Vagina (tissue), 2 donors: Measurements from ENCODE around the gene CMPK2.

ENCODE experiments used
- CTCF ChIP-seq, 3 experiments: fragments of 450-650 bp in 2 of 3; fragments of 200-600 bp in 1 of 3; sonication (generic) in 1 of 3; IDR thresholded peaks; one replicate each; pipeline ENCODE4 v1.5.1; 2017 to 2019; ENCODE audit warnings: antibody characterized with exemption in 3 of 3, mild to moderate bottlenecking in 2 of 3, moderate library complexity in 2 of 3
- POLR2A ChIP-seq, 2 donors: fragments of 450-650 bp; IDR thresholded peaks; one replicate each; pipeline ENCODE4 v1.6.1; 2017; ENCODE audit warnings: antibody characterized with exemption in 2 of 2, mild to moderate bottlenecking in 2 of 2, moderate library complexity in 2 of 2
- POLR2AphosphoS5 ChIP-seq, 2 donors: sonication (generic); formaldehyde crosslinking; IDR thresholded peaks; one replicate each; pipeline ENCODE4 v1.9.0; 2017; ENCODE audit warnings: antibody characterized with exemption in 2 of 2, mild to moderate bottlenecking in 2 of 2, low read depth in 1 of 2; ENCODE audit not compliant: insufficient read depth in 1 of 2

DNA sequence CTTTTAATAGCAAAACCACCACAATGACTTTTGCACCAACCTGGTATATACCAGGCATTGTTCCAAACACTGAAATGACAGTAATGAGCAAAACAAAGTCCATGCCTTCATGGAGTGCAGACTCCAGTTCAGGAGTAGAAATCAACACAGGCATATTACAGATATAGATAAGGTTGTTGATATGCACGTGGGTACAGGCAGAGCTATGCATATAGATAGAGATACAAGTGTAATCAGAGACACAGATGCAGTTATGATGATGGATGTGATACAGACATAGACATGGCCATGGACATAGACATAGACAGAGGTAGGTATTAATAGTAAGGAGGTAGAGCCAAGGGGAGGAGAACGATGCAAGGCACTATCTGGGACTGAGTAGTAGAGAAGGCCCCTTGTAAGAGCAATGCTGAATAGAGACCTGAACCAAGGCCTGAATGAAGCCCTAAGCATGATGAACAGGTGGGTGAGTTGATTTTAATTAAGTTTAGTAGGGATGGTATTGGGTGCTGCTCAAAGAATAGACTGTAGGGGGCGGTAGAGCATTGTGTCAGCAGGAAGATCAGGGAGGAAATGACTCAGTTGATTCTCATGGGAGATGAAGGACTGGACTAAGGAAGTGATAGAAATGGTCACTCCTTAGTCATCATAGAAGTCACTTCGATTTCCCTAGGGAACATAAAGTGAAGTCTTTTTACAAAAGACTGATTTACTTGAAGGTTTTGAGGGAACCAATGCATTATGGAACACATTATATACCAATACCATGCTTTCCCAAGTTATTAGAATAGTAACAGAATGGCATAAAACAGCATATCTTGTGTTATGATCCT lies 39.4 kb downstream of the CMPK2 start:
- TF ChIP-seq CTCF (IDR thresholded peaks at IDR 0.05) (no peak), POLR2A (IDR thresholded peaks at IDR 0.05) (no peak), POLR2AphosphoS5 (IDR thresholded peaks at IDR 0.05; ENCODE audit: insufficient read depth in 1 of 2, low read depth in 1 of 2) (no peak)
